Stimulated activated CD8-positive, alpha-beta memory T cell treated with anti-CD3 and anti-CD28 coated beads, Interleukin-7, amount 100 ng/mL, for 24 hours (primary cell): ENCODE data around the gene ZC3H12C.

Experiments used
- DNase-seq: peaks from one replicate; pipeline ENCODE4 v3.0.0-alpha.2; 2020; ENCODE audit warnings: low read depth

ZC3H12C gene

GRCh38 chr11:110098645-110099044 lies 5.5 kb downstream of the ZC3H12C start:
- no peak for DNase-seq

- no peak for DNase-seq
These were observed 7.5 kb downstream of the ZC3H12C start for GRCh38 chr11:110100476-110101240.

- DNase-seq: no peak
These were observed 13.6 kb downstream of the ZC3H12C start for GRCh38 chr11:110106713-110107274.

- DNase-seq: no peak
These were observed 17.7 kb downstream of the ZC3H12C start for GRCh38 chr11:110110854-110111253.

GRCh38 chr11:110112457-110112856 lies 19.3 kb downstream of the ZC3H12C start:
- no peak for DNase-seq

GRCh38 chr11:110113505-110113904 lies 20.3 kb downstream of the ZC3H12C start:
- no peak for DNase-seq

GRCh38 chr11:110113973-110114372 lies 20.8 kb downstream of the ZC3H12C start:
- DNase-seq: no peak

- no peak for DNase-seq
These were observed 26.1 kb downstream of the ZC3H12C start for GRCh38 chr11:110119317-110119716.

GRCh38 chr11:110121204-110121603 lies 28.0 kb downstream of the ZC3H12C start:
- DNase-seq: no peak

GRCh38 chr11:110123003-110123402 lies 29.8 kb downstream of the ZC3H12C start:
- no peak for DNase-seq

- DNase-seq: no peak
These were observed 31.4 kb downstream of the ZC3H12C start for GRCh38 chr11:110124605-110125004.

- no peak for DNase-seq
These were observed 32.4 kb downstream of the ZC3H12C start for GRCh38 chr11:110125632-110126031.

- DNase-seq: no peak
These were observed 33.7 kb downstream of the ZC3H12C start for GRCh38 chr11:110126936-110127335.

- no peak for DNase-seq
These were observed 35.0 kb downstream of the ZC3H12C start for GRCh38 chr11:110128161-110128560.

- DNase-seq: no peak
These were observed 37.5 kb downstream of the ZC3H12C start for GRCh38 chr11:110130642-110131238.

- no peak for DNase-seq
These were observed 38.4 kb downstream of the ZC3H12C start for GRCh38 chr11:110131386-110132123.

- DNase-seq: no peak
These were observed 40.0 kb downstream of the ZC3H12C start for GRCh38 chr11:110133160-110133559.

GRCh38 chr11:110134110-110134509 lies 40.9 kb downstream of the ZC3H12C start:
- DNase-seq: no peak

- no peak for DNase-seq
These were observed 48.6 kb downstream of the ZC3H12C start for GRCh38 chr11:110141812-110142211.

- no peak for DNase-seq
These were observed 54.9 kb downstream of the ZC3H12C start for GRCh38 chr11:110147962-110148709.

- DNase-seq: no peak
These were observed 55.9 kb downstream of the ZC3H12C start for GRCh38 chr11:110148775-110149744.
